ENCODE measurements around the gene STUM. TPM values are rescaled to one million over a fixed set of nuclear protein-coding genes. Genes with fewer than 3 reads are reported as not detected.

The STUM gene
- polyA plus RNA-seq, 2 of the 4 experiments (the other 2 are of a cell fraction) = not detected

GRCh38 chr1:226563666-226564065 lies 15.1 kb downstream of the STUM start:
- H3K4me1 ChIP-seq = no peaks in the 10 kb centered on the region
- no peak overlapping the region for H3K27ac ChIP-seq
- DNase-seq (ENCODE audit: low read depth in 1 of 2, low spot score in 1 of 2) = no peak
- no peak overlapping the region for H3K4me3 ChIP-seq
- H3K9me3 ChIP-seq = no peaks in the 10 kb centered on the region
- 60% methylated on average over 6 of the region's 6 CpGs for WGBS (ENCODE audit: missing lambda C conversion rate)
- ATAC-seq = no peak
- H3K4me2 ChIP-seq = no peak overlapping the region
- no peak for TF ChIP-seq TP53 (CRISPR knock-in tag; IDR thresholded peaks at IDR 0.05)
- no peak for TF ChIP-seq MAZ (IDR thresholded peaks at IDR 0.05; ENCODE audit: borderline replicate concordance, low read depth, low read length)
- TF ChIP-seq CHD4 (IDR thresholded peaks at IDR 0.05; ENCODE audit: borderline replicate concordance) = no peak
- no peak for TF ChIP-seq BCL3 (IDR thresholded peaks at IDR 0.05)
- no peak for TF ChIP-seq TFCP2L1 (CRISPR knock-in tag; IDR thresholded peaks at IDR 0.05)
- TF ChIP-seq FOSB (CRISPR knock-in tag; IDR thresholded peaks at IDR 0.05) = no peak
- no peak for TF ChIP-seq JUNB (IDR thresholded peaks at IDR 0.05)
- TF ChIP-seq KDM5A (IDR thresholded peaks at IDR 0.05) = no peak
- no peak for TF ChIP-seq ZFP36 (IDR thresholded peaks at IDR 0.05; ENCODE audit: borderline replicate concordance, partially characterized antibody)
- TF ChIP-seq RNF2 (IDR thresholded peaks at IDR 0.05; ENCODE audit: borderline replicate concordance, low read depth) = no peak
- TF ChIP-seq ATOH8 (CRISPR knock-in tag; IDR thresholded peaks at IDR 0.05; ENCODE audit: low read depth) = no peak
- no peak for TF ChIP-seq HOXB13 (CRISPR knock-in tag; IDR thresholded peaks at IDR 0.05; ENCODE audit: low read depth)
- no peak for TF ChIP-seq JUN (IDR thresholded peaks at IDR 0.05)
- FAIRE-seq = no peak
- ChIA-PET POLR2A (no interaction called here), CTCF (interaction anchor here (1.6 to 3.9 kb wide), 2 partner anchors 13 to 16 kb away, joined by 8 to 17 read pairs; partner anchors contain the start of gene STUM)

GRCh38 chr1:226565476-226565875 lies 16.9 kb downstream of the STUM start:
- CTCF ChIA-PET = interaction anchor here (1.3 kb wide), 1 partner anchor 17 kb away, joined by 3 read pairs; the partner anchor contains the start of gene STUM
- H3K4me3 ChIP-seq = no peak overlapping the region
- no peak for TF ChIP-seq HES2 (IDR thresholded peaks at IDR 0.05)
- no peak for TF ChIP-seq NPAS2 (CRISPR knock-in tag; IDR thresholded peaks at IDR 0.05; ENCODE audit: borderline replicate concordance)
- TF ChIP-seq ZC3H11A (IDR thresholded peaks at IDR 0.05) = no peak
- TF ChIP-seq CBX8 (IDR thresholded peaks at IDR 0.05) = no peak
- TF ChIP-seq E2F6 (IDR thresholded peaks at IDR 0.05; ENCODE audit: borderline replicate concordance, low read depth) = no peak
- no peak for TF ChIP-seq ZFP36 (IDR thresholded peaks at IDR 0.05; ENCODE audit: borderline replicate concordance, partially characterized antibody)
- no peak for TF ChIP-seq BHLHE40 (IDR thresholded peaks at IDR 0.05; ENCODE audit: low read depth, low read length)
- no peak for TF ChIP-seq RCOR1 (IDR thresholded peaks at IDR 0.05; ENCODE audit: low read depth, low read length)
- no peak for TF ChIP-seq SREBF2 (IDR thresholded peaks at IDR 0.05)
- TF ChIP-seq HOXB5 (CRISPR knock-in tag; IDR thresholded peaks at IDR 0.05) = no peak
- TF ChIP-seq ESRRA (IDR thresholded peaks at IDR 0.05; ENCODE audit: borderline replicate concordance, low read length) = no peak
- TF ChIP-seq MAZ (IDR thresholded peaks at IDR 0.05; ENCODE audit: borderline replicate concordance, low read depth, low read length) = no peak
- ATAC-seq = no peak
- no peak overlapping the region for H3K4me2 ChIP-seq
- H3K4me1 ChIP-seq = no peaks in the 10 kb centered on the region
- FAIRE-seq = no peak
- POLR2A ChIA-PET = no interaction called here
- 70% methylated on average over 8 of the region's 8 CpGs for WGBS (ENCODE audit: missing lambda C conversion rate)
- no peak overlapping the region for H3K27ac ChIP-seq
- DNase-seq (ENCODE audit: low read depth in 1 of 2, low spot score in 1 of 2) = no peak
- H3K9me3 ChIP-seq = no peaks in the 10 kb centered on the region

Measured in A549 (cell line).